Kidney (tissue), 14 donors: ENCODE results near the gene SYVN1. TPM values are rescaled to one million over a fixed set of nuclear protein-coding genes. Genes with fewer than 3 reads are reported as not detected.
A peak's percentile ranks its signal among the peaks of the same experiment; 100 is the strongest.

Experiments used
- DNase-seq, 5 donors: peaks; one replicate each; pipeline ENCODE4 v3.0.0-alpha.2; 2013 to 2020
- FAIRE-seq: peaks from 2 replicates; lab custom pipeline; 2012; peaks lifted over from hg19 to GRCh38; lab: Jason Lieb, UNC
- H3K27ac ChIP-seq, 2 donors: one replicate each; pipeline ENCODE4 v1.7.0; 2013; ENCODE audit warnings: low read depth in 2 of 2, low read length in 2 of 2, inconsistent platforms in 1 of 2
- H3K27me3 ChIP-seq: one replicate; pipeline ENCODE4 v1.7.1; 2013; ENCODE audit warnings: low read length, inconsistent platforms; ENCODE audit not compliant: control insufficient read depth, insufficient read depth
- H3K36me3 ChIP-seq, 3 donors: one replicate each; pipeline versions ENCODE4 v1.7.0 to v1.7.1; 2013; ENCODE audit warnings: low read length in 3 of 3, control low read depth in 1 of 3, inconsistent platforms in 1 of 3; ENCODE audit not compliant: insufficient read depth in 3 of 3, control insufficient read depth in 2 of 3
- H3K4me1 ChIP-seq, 3 donors: one replicate each; pipeline versions ENCODE4 v1.7.0 to v1.7.1; 2013; ENCODE audit warnings: low read length in 3 of 3, inconsistent platforms in 1 of 3, low read depth in 1 of 3; ENCODE audit not compliant: control insufficient read depth in 2 of 3, insufficient read depth in 2 of 3
- H3K4me3 ChIP-seq, 3 donors: one replicate each; pipeline versions ENCODE4 v1.7.0 to v1.8.1; 2013; ENCODE audit warnings: low read length in 3 of 3, control low read depth in 1 of 3, inconsistent platforms in 1 of 3
- H3K9ac ChIP-seq, 3 donors: one replicate each; pipeline versions ENCODE4 v1.7.0 to v1.7.1; 2013; ENCODE audit warnings: low read length in 3 of 3, control low read depth in 1 of 3, inconsistent platforms in 1 of 3
- H3K9me3 ChIP-seq, 3 donors: one replicate each; pipeline versions ENCODE4 v1.7.0 to v1.7.1; 2013; ENCODE audit warnings: low read length in 3 of 3, control low read depth in 1 of 3, inconsistent platforms in 1 of 3; ENCODE audit not compliant: control insufficient read depth in 2 of 3, insufficient read depth in 1 of 3
- intact Hi-C: fragments of 100-400 bp; cut with DNase I; formaldehyde crosslinking; loops from one replicate; pipeline ENCODE4 v1.11.1; 2022
- polyA plus RNA-seq: library from polyadenylated mRNA; stranded (reverse); fragments of 350-450 nt; fragmentation: Illumina TruSeq; extraction: RNeasy Lipid Tissue Mini Kit (QIAGEN cat#74804); gene quantifications from one replicate; pipeline ENCODE4 v1.2.3, GENCODE V29; 2014; ENCODE audit warnings: low read depth, low replicate concordance; ENCODE audit not compliant: insufficient read depth
- total RNA-seq: library from RNA; stranded (reverse); fragmentation: NEBNext Ultra II Directional; extraction: Animal tissue kit (Norgen Biotek cat#: 25700); gene quantifications from one replicate; pipeline ENCODE4 v1.2.1, GENCODE V29; 2021
- TF ChIP-seq, protein P1 (sequence below): IDR thresholded peaks from 3 replicates; pipeline ENCODE4 v1.5.1; 2012; ENCODE audit warnings: mild to moderate bottlenecking, moderate library complexity, borderline replicate concordance; ENCODE audit not compliant: insufficient read depth; ENCODE audit errors: extremely low read depth
- donor health status: control.
- donor health status: control.
- donor health status: control.
- donor health status: control.
- donor health status: control.
- donor health status: DM: yes; HTN: yes; CAD: no.
- donor health status: Normal renal cell carcinoma (clear cell type).

SYVN1 gene
- total and polyA plus RNA-seq, 2 donors from 2014 or later, result 21.2 to 69.8 TPM

DNA sequence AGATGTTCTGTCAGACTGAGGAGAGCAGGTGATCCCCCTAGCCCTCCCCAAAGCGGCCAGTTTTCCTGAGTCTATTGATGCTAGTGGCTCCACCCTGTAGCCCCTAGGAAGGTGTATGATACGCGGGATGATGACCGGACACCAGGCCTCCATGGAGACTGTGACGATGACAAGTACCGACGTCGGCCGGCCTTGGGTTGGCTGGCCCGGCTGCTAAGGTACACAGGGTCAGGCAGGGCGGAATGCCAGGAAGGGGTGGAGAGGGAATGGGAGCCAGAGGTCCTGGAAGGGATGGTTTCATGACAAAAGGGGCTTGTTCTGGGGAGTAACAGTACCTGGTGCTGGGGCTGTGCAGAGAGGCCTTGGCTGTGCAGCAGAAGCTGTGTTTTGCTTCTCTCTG lies 47.1 kb downstream of the SYVN1 start:
- Histone ChIP-seq H3K36me3 (peaks cover 8 to 31% (median 12%) of the 10 kb centered on the region in 3 donors), H3K9ac (no peak overlapping the region), H3K27ac (no peak overlapping the region), H3K27me3 (no peaks in the 10 kb centered on the region), H3K4me1 (peaks cover 0 to 18% (median 9%) of the 10 kb centered on the region in 3 donors), H3K4me3 (no peak overlapping the region), H3K9me3 (no peaks in the 10 kb centered on the region)
- no peak for DNase-seq
- intact Hi-C loops, result no loop called here
- FAIRE-seq, result no peak
- TF ChIP-seq, protein P1, sequence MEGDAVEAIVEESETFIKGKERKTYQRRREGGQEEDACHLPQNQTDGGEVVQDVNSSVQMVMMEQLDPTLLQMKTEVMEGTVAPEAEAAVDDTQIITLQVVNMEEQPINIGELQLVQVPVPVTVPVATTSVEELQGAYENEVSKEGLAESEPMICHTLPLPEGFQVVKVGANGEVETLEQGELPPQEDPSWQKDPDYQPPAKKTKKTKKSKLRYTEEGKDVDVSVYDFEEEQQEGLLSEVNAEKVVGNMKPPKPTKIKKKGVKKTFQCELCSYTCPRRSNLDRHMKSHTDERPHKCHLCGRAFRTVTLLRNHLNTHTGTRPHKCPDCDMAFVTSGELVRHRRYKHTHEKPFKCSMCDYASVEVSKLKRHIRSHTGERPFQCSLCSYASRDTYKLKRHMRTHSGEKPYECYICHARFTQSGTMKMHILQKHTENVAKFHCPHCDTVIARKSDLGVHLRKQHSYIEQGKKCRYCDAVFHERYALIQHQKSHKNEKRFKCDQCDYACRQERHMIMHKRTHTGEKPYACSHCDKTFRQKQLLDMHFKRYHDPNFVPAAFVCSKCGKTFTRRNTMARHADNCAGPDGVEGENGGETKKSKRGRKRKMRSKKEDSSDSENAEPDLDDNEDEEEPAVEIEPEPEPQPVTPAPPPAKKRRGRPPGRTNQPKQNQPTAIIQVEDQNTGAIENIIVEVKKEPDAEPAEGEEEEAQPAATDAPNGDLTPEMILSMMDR, result no peak

DNA sequence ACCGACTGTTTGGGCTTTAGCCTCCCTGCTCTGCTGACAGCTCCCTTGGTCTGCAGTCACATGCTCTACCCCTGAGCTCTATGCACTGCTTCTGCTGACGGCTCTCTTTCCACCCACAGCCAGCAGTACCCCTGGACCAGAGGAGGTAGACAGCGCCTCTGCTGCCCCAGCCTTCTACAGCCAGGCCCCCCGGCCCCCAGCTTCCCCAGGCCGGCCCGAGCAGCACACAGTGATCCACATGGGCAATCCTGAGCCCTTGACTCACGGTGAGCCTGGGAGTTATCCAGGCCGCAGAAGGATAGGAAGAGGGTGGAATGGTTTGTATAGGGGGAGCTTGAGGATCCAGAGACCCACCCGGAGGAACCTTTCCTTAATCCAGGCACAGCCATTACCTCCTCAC lies 47.5 kb downstream of the SYVN1 start:
- Histone ChIP-seq H3K27me3 (no peaks in the 10 kb centered on the region), H3K9me3 (no peaks in the 10 kb centered on the region), H3K36me3 (peaks cover 8 to 31% (median 12%) of the 10 kb centered on the region in 3 donors), H3K4me1 (peaks cover 0 to 18% (median 9%) of the 10 kb centered on the region in 3 donors), H3K4me3 (no peak overlapping the region), H3K9ac (no peak overlapping the region), H3K27ac (no peak overlapping the region)
- intact Hi-C loops, result no loop called here
- TF ChIP-seq, protein P1, result no peak
- FAIRE-seq, result no peak
- DNase-seq, result no peak

DNA sequence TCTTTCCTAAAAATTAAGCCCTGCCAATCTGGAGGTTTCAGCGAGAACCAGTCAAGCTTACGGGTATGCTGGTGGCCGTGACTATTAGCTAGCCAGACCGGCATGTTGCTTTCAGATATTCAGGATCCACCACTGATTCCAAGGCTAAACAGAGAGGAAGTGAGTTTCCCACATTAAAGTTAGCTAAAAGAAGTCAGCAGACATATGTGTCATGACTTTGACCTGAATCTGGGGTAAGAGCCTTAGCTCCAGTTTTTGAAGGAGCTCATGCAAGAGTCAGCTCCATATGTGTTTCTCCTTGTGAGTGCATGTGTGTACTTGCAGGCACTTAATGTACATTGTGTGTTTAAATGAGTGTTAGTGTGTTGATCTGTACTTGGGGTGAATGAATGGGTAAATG lies 48.9 kb downstream of the SYVN1 start:
- Histone ChIP-seq H3K9me3 (no peaks in the 10 kb centered on the region), H3K4me1 (peaks cover 0 to 18% (median 9%) of the 10 kb centered on the region in 3 donors), H3K9ac (peak overlapping the region in 1 of 3 donors; percentile 94), H3K36me3 (peaks cover 8 to 31% (median 12%) of the 10 kb centered on the region in 3 donors), H3K4me3 (no peak overlapping the region), H3K27me3 (no peaks in the 10 kb centered on the region), H3K27ac (no peak overlapping the region)
- no peak for FAIRE-seq
- DNase-seq, result no peak
- TF ChIP-seq, protein P1, result no peak
- intact Hi-C loops, result no loop called here
